CD14-positive monocyte (primary cell): ENCODE results near the gene LGALS8. TPM values are rescaled to one million over a fixed set of nuclear protein-coding genes. Genes with fewer than 3 reads are reported as not detected.
A peak's percentile ranks its signal among the peaks of the same experiment; 100 is the strongest.

ENCODE experiments used
- DNase-seq, 3 donors: peaks; one replicate each; pipeline ENCODE4 v3.0.0-alpha.2; 2011 to 2022
- H2AFZ ChIP-seq: 2 replicates; pipeline ENCODE4 v1.6.0; 2012; ENCODE audit warnings: mild to moderate bottlenecking, low read depth, low read length, inconsistent platforms; ENCODE audit not compliant: insufficient read depth, poor library complexity, severe bottlenecking
- H3K27ac ChIP-seq, 2 donors: 1 replicate in 1 of 2; 2 replicates in 1 of 2; pipeline ENCODE4 v1.5.1; 2012 to 2013; ENCODE audit warnings: low read length in 2 of 2, control low read depth in 1 of 2, inconsistent platforms in 1 of 2, low read depth in 1 of 2, mild to moderate bottlenecking in 1 of 2
- H3K27me3 ChIP-seq, 2 donors: one replicate each; pipeline versions ENCODE4 v1.6.0 to v1.6.1; 2011 to 2013; ENCODE audit warnings: low read length in 2 of 2; ENCODE audit not compliant: control insufficient read depth in 2 of 2, insufficient read depth in 2 of 2
- H3K36me3 ChIP-seq, 2 donors: replicated peaks in 1 of 2; 1 replicate in 1 of 2; 2 replicates in 1 of 2; pipeline versions ENCODE4 v1.5.1 to v1.6.1; 2012 to 2013; ENCODE audit warnings: low read length in 2 of 2, control low read depth in 1 of 2, inconsistent platforms in 1 of 2, mild to moderate bottlenecking in 1 of 2; ENCODE audit not compliant: insufficient read depth in 2 of 2, control insufficient read depth in 1 of 2
- H3K4me1 ChIP-seq, 2 donors: 1 replicate in 1 of 2; 2 replicates in 1 of 2; pipeline versions ENCODE4 v1.5.1 to v1.6.1; 2012 to 2013; ENCODE audit warnings: low read length in 2 of 2, control low read depth in 1 of 2, inconsistent platforms in 1 of 2, mild to moderate bottlenecking in 1 of 2, moderate library complexity in 1 of 2; ENCODE audit not compliant: insufficient read depth in 2 of 2, control insufficient read depth in 1 of 2
- H3K4me2 ChIP-seq: replicated peaks from 2 replicates; pipeline ENCODE3; 2012; ENCODE audit warnings: low read length, moderate library complexity, mild to moderate bottlenecking; ENCODE audit not compliant: poor library complexity, severe bottlenecking; ENCODE audit errors: extremely low read depth
- H3K4me3 ChIP-seq, 3 experiments: fragments of 200-600 bp in 1 of 3; sonication (generic) in 1 of 3; replicated peaks in 1 of 3; 1 replicate in 2 of 3; 2 replicates in 1 of 3; pipeline ENCODE4 v1.5.1; 2011 to 2013; ENCODE audit warnings: low read length in 3 of 3, mild to moderate bottlenecking in 3 of 3, control low read depth in 2 of 3, low read depth in 2 of 3, inconsistent platforms in 1 of 3, moderate library complexity in 1 of 3
- H3K79me2 ChIP-seq: 2 replicates; pipeline ENCODE4 v1.6.0; 2012; ENCODE audit warnings: mild to moderate bottlenecking, control low read depth, inconsistent platforms, low read length, moderate library complexity; ENCODE audit not compliant: insufficient read depth
- H3K9ac ChIP-seq: 2 replicates; pipeline ENCODE4 v1.6.0; 2017; ENCODE audit warnings: low read length, mild to moderate bottlenecking; ENCODE audit not compliant: insufficient read depth, poor library complexity, severe bottlenecking
- H3K9me3 ChIP-seq, 2 donors: replicated peaks in 1 of 2; 1 replicate in 1 of 2; 2 replicates in 1 of 2; pipeline versions ENCODE4 v1.5.1 to v1.6.1; 2012 to 2013; ENCODE audit warnings: low read length in 2 of 2, control low read depth in 1 of 2; ENCODE audit not compliant: control insufficient read depth in 1 of 2, insufficient read depth in 1 of 2
- H4K20me1 ChIP-seq: 2 replicates; pipeline ENCODE4 v1.6.0; 2012; ENCODE audit warnings: mild to moderate bottlenecking, low read length, control low read depth, moderate library complexity; ENCODE audit not compliant: insufficient read depth
- H3K27ac Mint-ChIP-seq, 7 donors: one replicate each; pipeline ENCODE4 v1.8.0; 2020; ENCODE audit warnings: mild to moderate bottlenecking in 7 of 7, mixed read lengths in 7 of 7, moderate library complexity in 6 of 7, inconsistent platforms in 2 of 7
- H3K27me3 Mint-ChIP-seq, 3 donors: one replicate each; pipeline ENCODE4 v1.8.0; 2021 to 2022; ENCODE audit warnings: low read depth in 3 of 3, mild to moderate bottlenecking in 3 of 3, mixed read lengths in 3 of 3, moderate library complexity in 3 of 3, inconsistent platforms in 1 of 3
- H3K36me3 Mint-ChIP-seq, 2 donors: one replicate each; pipeline ENCODE4 v1.8.0; 2020; ENCODE audit warnings: mixed read lengths in 2 of 2, inconsistent platforms in 1 of 2, mild to moderate bottlenecking in 1 of 2
- H3K4me1 Mint-ChIP-seq: one replicate; pipeline ENCODE4 v1.8.0; 2020; ENCODE audit warnings: mild to moderate bottlenecking, mixed read lengths
- H3K4me3 Mint-ChIP-seq, 2 donors: one replicate each; pipeline ENCODE4 v1.8.0; 2020; ENCODE audit warnings: mild to moderate bottlenecking in 2 of 2, mixed read lengths in 2 of 2, moderate library complexity in 1 of 2
- H3K9me3 Mint-ChIP-seq, 7 donors: one replicate each; pipeline ENCODE4 v1.8.0; 2020 to 2022; ENCODE audit warnings: mixed read lengths in 7 of 7, mild to moderate bottlenecking in 6 of 7, moderate library complexity in 6 of 7, inconsistent platforms in 2 of 7
- CTCF ChIP-seq: fragments of 200-600 bp; IDR thresholded peaks from one replicate; pipeline ENCODE4 v1.8.0; 2022; ENCODE audit warnings: antibody characterized with exemption, mild to moderate bottlenecking
- WGBS: methylation state at CpG from one replicate; pipeline ENCODE4 v1.1.5; 2013; ENCODE audit warnings: missing lambda C conversion rate; ENCODE audit not compliant: insufficient coverage; 5-methylcytosine and 5-hydroxymethylcytosine counted together
- intact Hi-C, 2 donors: fragments of 100-400 bp; cut with micrococcal nuclease; formaldehyde crosslinking; loops; one replicate each; pipeline versions ENCODE4 v1.15.0 to v1.15.1; 2023
- polyA plus RNA-seq, 3 donors: library from polyadenylated mRNA; depleted of rRNA in 1 of 3; unstranded in 2 of 3; stranded (reverse) in 1 of 3; fragments of 300-500 nt in 2 of 3; fragments of >200 nt in 1 of 3; fragmentation: Illumina TruSeq in 2 of 3; gene quantifications; 1 replicate in 2 of 3; 2 replicates in 1 of 3; pipeline ENCODE4 v1.2.3, GENCODE V29; 2012 to 2021

The LGALS8 gene
- polyA plus RNA-seq, 3 donors: 58.9 to 84.6 (median 75.7) TPM

DNA sequence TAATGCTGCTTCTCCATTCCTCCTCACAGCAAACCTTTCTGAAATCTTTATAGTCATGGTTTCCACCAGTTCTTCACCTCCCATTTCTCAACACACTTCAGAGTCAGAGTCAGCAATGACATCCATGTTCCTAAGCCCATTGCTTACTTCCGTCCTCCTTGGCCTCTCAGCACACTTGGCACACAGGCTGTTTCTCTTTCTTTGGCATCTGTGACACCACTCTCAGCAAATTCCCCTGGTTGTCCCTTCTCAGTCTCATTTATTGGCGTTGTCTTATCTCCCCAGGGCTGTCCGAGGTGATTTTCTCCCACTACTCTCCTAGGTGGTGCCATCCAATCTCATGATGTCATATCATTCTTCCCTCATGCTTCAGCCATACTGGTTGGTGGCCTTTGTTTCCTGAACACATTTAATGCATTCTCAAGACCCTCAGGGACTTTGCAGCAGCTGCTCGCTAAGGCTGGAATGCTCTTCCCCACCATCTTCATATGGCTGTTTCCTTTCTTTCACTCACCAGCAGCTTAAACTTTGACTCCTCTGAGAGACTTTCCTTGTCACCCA lies 3.3 kb upstream of the LGALS8 start:
- Histone ChIP-seq H3K4me1 (peaks cover 22 to 27% of the 10 kb centered on the region in 2 donors), H3K27ac (no peak overlapping the region), H3K36me3 (no peaks in the 10 kb centered on the region), H3K79me2 (peaks cover 26% of the 10 kb centered on the region), H4K20me1 (peaks cover 3% of the 10 kb centered on the region), H3K4me2 (no peak overlapping the region), H3K9me3 (no peaks in the 10 kb centered on the region), H3K27me3 (no peaks in the 10 kb centered on the region), H3K9ac (no peak overlapping the region), H2AFZ (no peak overlapping the region), H3K4me3 (no peak overlapping the region)
- Mint-ChIP-seq H3K27ac (no peak overlapping the region), H3K36me3 (no peaks in the 10 kb centered on the region), H3K27me3 (peaks cover 0 to 5% (median 1%) of the 10 kb centered on the region in 3 donors), H3K4me1 (peaks cover 30% of the 10 kb centered on the region), H3K4me3 (no peak overlapping the region), H3K9me3 (peaks cover 0 to 2% (median 0%) of the 10 kb centered on the region in 7 donors)
- TF ChIP-seq CTCF: no peak
- intact Hi-C loops: loop anchor here (10.0 kb wide), 2 partner anchors 236 to 416 kb away; partner anchors contain the start of gene ERO1B (in 1 of the 2)
- 90% methylated on average over 4 of the region's 4 CpGs for WGBS
- DNase-seq: no peak

DNA sequence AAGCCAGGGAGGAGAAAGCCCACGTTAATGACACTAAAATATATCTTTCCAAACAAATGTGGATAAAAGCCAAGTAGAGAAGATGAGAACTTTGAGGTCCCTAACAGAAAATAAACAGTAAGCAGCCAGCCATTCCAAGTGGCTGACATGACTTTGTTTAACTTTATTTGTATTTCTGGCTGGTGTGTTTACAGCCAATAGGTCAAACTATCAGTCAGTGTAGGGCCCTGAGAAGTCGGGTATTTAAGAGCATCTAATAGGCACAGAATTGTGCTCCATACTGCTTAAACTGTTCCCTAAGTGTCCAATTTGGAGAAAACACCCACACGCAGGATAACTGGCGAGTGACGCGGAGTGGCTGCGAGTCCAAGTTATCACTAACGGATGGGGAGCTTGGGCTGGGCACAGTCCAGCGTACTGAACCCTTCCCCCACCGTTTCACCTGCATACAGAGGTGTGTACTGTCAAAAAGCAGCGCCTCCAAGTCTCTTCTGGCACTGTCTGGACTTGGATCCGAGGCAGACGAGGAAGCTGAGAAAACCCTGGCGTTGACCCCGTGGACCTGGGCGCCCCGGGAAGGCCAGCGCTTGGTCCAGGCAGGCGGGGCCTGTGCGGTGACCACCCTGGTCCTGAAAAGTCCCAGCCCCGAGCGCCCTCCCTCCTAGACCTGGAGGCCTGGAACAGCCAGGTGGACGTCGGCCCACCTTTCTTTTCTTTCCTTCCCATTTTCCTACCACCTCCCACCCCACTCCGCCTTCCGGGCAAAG lies 662 bp upstream of the LGALS8 start:
- intact Hi-C loops: loop anchor here (10.0 kb wide), 2 partner anchors 238 to 418 kb away; partner anchors contain the start of gene ERO1B (in 1 of the 2)
- peaks cover 22 to 32% of the 10 kb centered on the region in 2 donors for H3K4me1 ChIP-seq
- TF ChIP-seq CTCF: no peak
- H3K4me2 ChIP-seq: peak overlapping the region; percentile 98
- H3K27me3 Mint-ChIP-seq: no peaks in the 10 kb centered on the region
- H4K20me1 ChIP-seq: peaks cover 17% of the 10 kb centered on the region
- peaks cover 17 to 20% of the 10 kb centered on the region in 2 donors for H3K36me3 ChIP-seq
- H3K27ac Mint-ChIP-seq: peak overlapping the region; percentile 70 to 99 (median 97)
- WGBS: 35% methylated on average over 24 of the region's 26 CpGs
- H3K9me3 Mint-ChIP-seq: no peaks in the 10 kb centered on the region
- peak in 1 of 3 donors; percentile 8 for DNase-seq
- H3K79me2 ChIP-seq: peaks cover 50% of the 10 kb centered on the region
- peak overlapping the region; percentile 91 to 96 (median 93) for H3K4me3 ChIP-seq
- peak overlapping the region; percentile 97 for H3K9ac ChIP-seq
- H3K9me3 ChIP-seq: no peaks in the 10 kb centered on the region
- H3K4me1 Mint-ChIP-seq: peaks cover 34% of the 10 kb centered on the region
- H3K36me3 Mint-ChIP-seq: peaks cover 16 to 21% of the 10 kb centered on the region in 2 donors
- peak overlapping the region; percentile 92 to 99 for H3K4me3 Mint-ChIP-seq
- H3K27me3 ChIP-seq: no peaks in the 10 kb centered on the region
- H3K27ac ChIP-seq: peak overlapping the region; percentile 98
- peak overlapping the region; percentile 100 for H2AFZ ChIP-seq
